OCI-LY7 (cell line): ENCODE data around the gene TCERG1L.

ENCODE experiments used
- EZH2phosphoT487 ChIP-seq: fragments of 200-600 bp; sonication (generic); IDR thresholded peaks from 2 replicates; pipeline ENCODE4 v1.6.1; 2018; ENCODE audit warnings: low read depth, borderline replicate concordance, mild to moderate bottlenecking, mixed run types, antibody characterized with exemption, low read length, moderate library complexity, mixed read lengths
- TF ChIP-seq, protein P1 (sequence below): fragments of 200-600 bp; sonication (generic); conservative IDR thresholded peaks from 2 replicates; pipeline ENCODE4 v1.5.1; 2014; ENCODE audit warnings: mild to moderate bottlenecking, antibody characterized with exemption, low read length, moderate library complexity, mixed read lengths

GRCh38 chr10:131086511-131086910, 225.0 kb downstream of the TCERG1L start:
- TF ChIP-seq, protein P1, sequence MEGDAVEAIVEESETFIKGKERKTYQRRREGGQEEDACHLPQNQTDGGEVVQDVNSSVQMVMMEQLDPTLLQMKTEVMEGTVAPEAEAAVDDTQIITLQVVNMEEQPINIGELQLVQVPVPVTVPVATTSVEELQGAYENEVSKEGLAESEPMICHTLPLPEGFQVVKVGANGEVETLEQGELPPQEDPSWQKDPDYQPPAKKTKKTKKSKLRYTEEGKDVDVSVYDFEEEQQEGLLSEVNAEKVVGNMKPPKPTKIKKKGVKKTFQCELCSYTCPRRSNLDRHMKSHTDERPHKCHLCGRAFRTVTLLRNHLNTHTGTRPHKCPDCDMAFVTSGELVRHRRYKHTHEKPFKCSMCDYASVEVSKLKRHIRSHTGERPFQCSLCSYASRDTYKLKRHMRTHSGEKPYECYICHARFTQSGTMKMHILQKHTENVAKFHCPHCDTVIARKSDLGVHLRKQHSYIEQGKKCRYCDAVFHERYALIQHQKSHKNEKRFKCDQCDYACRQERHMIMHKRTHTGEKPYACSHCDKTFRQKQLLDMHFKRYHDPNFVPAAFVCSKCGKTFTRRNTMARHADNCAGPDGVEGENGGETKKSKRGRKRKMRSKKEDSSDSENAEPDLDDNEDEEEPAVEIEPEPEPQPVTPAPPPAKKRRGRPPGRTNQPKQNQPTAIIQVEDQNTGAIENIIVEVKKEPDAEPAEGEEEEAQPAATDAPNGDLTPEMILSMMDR, result no peak
- no peak for TF ChIP-seq EZH2phosphoT487
